Fibroblast of the aortic adventitia (primary cell): ENCODE measurements around the gene GALNT9. TPM values are rescaled to one million over a fixed set of nuclear protein-coding genes. Genes with fewer than 3 reads are reported as not detected.

Experiments
- DNase-seq: peaks from one replicate; pipeline ENCODE4 v3.0.0-alpha.2; 2010; ENCODE audit warnings: low read depth
- H3K4me3 ChIP-seq: 2 replicates; pipeline ENCODE4 v1.5.1; 2011; ENCODE audit warnings: low read depth, mild to moderate bottlenecking, control low read depth, low read length, moderate library complexity
- total RNA-seq: library from RNA; depleted of rRNA; stranded (reverse); fragments of >200 nt; gene quantifications from 2 replicates; pipeline ENCODE4 v1.2.3, GENCODE V29; 2012; ENCODE audit warnings: low replicate concordance
- TF ChIP-seq, protein P1 (sequence below): IDR thresholded peaks from 2 replicates; pipeline ENCODE4 v1.5.1; 2011; ENCODE audit warnings: mild to moderate bottlenecking, low read length, control low read depth, inconsistent platforms; ENCODE audit not compliant: insufficient read depth

Gene GALNT9
- total RNA-seq, 1 donor = not detected

DNA sequence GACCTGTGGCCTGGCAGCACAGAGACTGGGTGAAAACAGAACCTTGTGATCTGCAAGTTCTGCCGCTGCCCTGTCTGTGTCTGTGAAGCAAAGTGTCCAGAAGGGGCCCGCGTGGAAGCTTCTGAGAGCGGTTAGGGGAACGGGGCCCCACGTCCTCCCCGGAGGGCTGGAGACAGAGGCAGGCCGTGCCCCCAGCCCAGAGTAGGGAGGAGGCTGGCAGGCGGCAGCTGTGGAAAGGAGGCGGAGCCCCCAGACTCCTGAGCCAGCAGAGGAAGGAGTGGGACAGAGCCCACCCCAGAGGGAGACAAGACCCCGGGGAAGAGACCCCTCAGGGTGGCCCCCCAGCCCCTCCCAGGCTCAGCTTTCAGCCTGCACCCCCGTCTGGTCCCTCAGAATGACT, 49.0 kb downstream of the GALNT9 start:
- TF ChIP-seq, protein P1, sequence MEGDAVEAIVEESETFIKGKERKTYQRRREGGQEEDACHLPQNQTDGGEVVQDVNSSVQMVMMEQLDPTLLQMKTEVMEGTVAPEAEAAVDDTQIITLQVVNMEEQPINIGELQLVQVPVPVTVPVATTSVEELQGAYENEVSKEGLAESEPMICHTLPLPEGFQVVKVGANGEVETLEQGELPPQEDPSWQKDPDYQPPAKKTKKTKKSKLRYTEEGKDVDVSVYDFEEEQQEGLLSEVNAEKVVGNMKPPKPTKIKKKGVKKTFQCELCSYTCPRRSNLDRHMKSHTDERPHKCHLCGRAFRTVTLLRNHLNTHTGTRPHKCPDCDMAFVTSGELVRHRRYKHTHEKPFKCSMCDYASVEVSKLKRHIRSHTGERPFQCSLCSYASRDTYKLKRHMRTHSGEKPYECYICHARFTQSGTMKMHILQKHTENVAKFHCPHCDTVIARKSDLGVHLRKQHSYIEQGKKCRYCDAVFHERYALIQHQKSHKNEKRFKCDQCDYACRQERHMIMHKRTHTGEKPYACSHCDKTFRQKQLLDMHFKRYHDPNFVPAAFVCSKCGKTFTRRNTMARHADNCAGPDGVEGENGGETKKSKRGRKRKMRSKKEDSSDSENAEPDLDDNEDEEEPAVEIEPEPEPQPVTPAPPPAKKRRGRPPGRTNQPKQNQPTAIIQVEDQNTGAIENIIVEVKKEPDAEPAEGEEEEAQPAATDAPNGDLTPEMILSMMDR = no peak
- H3K4me3 ChIP-seq = no peak overlapping the region
- no peak for DNase-seq

DNA sequence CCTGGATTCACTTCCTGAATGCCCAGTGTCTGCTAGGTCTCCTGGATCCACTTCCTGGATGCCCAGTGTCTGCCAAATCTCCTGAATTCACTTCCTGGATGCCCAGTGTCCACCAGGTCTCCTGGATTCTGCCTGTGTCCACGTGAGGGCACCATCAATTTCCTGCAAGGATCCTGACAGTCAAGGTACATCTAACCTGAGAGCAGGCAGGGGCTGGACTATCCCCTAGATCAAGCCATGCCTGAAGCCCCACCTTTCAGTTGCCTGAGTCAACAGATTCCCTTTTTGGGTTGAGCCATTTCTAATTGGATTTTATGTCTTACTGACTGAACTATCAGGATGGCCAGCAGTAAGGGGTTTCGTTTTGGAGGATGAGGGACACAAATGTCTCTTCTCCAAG, 49.5 kb downstream of the GALNT9 start:
- no peak for DNase-seq
- TF ChIP-seq, protein P1 = no peak
- H3K4me3 ChIP-seq = no peak overlapping the region

DNA sequence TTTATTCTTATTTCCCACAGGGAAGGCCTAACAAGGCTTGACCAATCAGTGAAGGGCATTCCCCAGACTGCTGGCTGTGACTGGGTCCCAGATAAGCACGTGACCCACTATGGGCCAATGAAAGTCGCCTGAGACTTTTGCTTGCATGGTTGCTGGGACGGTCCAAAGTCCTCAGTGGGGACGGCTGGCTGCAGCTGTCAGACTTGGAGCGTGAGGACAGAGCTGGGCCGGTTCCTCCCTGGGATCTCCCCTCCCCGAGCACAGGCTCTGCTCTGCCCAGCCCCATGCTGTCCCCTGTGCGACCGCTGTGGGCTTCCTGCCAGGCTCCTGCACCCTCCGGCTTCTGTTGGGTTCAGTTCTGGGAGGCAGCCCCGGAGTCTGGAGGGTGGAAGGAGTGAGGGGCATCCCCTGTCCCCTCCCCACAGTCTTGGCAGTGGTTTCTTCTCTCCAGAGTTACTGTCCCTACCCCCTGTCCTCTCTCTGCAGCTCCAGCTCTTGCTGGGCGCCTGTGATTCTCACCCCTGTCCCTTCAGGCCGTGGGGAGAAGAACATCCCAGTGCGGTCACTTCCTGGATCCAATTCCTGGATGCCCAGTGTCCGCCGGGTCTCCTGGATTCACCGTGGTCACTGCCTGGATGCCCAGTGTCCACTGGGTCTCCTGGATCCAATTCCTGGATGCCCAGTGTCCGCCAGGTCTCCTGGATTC, 50.1 kb downstream of the GALNT9 start:
- DNase-seq = no peak
- TF ChIP-seq, protein P1 = no peak

DNA sequence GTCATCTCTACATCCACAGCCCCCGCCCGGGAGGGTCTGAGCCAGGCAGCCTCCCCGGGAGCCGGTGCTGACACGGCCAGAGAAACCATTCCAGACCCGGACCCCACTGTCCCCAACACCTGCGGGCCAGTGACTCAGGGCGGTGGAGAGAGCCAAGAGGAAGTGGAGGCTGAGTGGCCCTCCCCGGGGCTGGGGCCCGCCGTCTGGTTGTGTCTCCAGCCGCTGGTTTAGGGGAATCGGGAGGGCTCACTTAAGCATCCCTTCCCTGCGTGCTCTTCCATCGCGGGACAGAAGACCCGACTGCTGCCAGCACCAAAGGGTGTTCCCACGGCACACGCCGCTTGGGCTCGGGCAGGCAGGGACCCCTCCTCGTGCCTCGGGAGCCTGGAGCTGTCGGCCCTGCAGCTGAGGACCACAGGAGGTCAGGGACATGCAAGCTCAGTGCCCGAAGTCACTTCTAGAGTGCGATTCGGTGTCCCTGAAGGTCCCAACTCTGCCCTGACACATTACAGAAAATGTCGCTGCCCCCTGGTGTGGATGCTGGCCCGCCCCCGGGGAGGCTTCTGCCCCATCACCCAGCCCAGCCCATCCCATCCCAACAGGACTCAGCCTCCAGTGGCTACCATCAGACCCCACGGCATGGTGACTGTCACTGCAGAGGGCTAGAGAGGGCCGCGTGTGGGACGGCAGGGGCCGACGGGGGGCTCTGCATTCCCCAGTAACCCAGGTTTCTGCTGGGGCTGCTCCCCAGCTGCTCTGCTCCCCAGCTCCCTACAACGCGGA, 50.8 kb downstream of the GALNT9 start:
- DNase-seq = no peak
- no peak overlapping the region for H3K4me3 ChIP-seq
- TF ChIP-seq, protein P1 = no peak

More for the DNA sequence above, 50.1 kb downstream of the GALNT9 start:
- no peak overlapping the region for H3K4me3 ChIP-seq

DNA sequence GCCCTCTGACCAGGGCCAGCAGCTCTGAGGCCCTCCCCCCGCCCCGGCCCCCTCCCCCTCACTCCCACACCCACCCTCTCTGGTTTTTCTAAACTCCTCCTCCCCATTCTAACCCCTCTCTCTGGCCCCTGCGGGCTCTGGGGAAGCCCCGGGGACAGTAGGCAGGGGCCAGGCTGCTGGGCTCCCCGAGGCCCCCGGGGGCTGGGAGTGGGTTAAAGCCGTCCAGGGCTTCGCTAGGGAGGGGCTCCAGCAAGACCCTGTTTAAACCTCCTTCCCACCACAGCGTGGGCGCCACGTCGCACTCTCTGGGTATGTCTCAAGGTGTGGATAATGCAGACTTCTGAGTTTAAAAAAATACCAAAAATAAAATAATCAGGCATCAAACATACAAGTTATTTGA, 51.4 kb downstream of the GALNT9 start:
- no peak for DNase-seq
- TF ChIP-seq, protein P1 = no peak

DNA sequence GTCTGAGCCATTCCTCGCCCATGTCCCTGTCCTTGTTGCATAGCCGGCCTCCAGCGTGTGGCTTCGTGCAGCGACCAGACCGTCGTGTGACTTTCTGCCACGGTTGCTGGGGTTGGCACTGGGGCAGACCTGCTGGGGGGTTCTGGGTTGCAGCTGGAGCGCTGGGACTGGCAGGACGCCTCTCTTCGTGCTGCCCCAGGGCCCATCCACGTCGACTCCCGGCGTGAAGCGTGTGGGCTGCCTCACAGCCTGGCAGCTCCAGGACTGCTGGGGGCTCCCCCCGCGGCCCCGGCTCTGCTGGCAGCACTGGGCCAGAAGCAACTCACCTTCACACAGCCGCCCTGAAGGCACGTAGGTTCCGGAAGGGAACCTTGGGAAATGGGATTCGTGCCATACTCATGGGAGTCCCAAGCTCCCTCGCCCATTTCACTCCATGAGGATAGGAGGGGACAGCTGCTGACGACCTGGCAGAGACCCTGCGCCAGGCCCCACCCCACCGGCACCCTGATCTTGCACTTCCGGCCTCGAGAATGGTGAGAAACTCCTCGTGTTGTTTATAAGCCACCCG, 51.9 kb downstream of the GALNT9 start:
- no peak overlapping the region for H3K4me3 ChIP-seq
- no peak for DNase-seq
- TF ChIP-seq, protein P1 = no peak

More for the DNA sequence above, 51.4 kb downstream of the GALNT9 start:
- no peak overlapping the region for H3K4me3 ChIP-seq
